ENCODE data around the gene CCS.
"Not testable (repeated sequence)": the region's sequence is repeated elsewhere in the genome, so short reads cannot be mapped to it uniquely, and the experiment has no call there.

The CCS gene, protein sequence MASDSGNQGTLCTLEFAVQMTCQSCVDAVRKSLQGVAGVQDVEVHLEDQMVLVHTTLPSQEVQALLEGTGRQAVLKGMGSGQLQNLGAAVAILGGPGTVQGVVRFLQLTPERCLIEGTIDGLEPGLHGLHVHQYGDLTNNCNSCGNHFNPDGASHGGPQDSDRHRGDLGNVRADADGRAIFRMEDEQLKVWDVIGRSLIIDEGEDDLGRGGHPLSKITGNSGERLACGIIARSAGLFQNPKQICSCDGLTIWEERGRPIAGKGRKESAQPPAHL

DNA sequence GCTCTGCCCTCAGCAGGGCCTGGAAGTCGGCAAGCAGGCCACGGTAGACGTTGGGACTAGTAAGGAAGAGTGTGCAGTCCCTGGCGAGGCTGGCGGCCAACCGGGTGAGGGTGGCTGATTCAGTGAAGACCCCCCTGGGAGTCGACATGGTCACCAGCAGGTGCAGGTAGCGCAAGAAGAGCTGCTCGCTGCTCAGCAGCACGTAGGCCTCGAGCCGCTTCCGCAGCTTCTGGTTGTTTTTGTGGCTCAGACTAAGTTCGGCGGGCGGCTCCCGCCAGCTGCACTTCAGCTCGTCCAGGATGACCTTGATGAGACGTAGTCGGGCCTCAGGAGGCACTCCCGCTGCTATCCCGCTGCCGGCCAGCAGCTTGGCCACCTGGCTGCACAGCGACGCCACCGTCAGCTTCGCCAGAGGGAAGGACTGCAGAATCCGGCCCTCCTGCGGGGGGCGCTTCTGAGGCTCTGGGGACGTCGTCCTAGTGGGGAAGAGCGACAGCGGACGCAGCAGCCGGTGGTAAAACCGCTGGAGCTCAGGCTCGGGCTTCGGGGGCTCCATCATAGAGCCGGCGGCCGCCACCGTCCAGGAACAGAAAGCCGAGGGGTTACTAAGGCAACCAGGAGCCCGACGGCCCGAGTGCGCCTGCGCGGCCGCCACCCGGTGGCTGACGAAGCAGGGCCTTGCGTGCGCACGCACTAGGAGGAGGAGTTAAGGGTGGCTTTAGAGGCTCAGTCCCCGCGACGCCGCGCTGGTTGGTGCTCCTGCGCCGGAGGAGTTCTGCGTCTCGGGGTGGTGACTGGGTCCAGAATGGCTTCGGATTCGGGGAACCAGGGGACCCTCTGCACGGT lies at the start of gene CCS, which contains the start of gene CCDC87:
Gene CCS (plus strand): TSS at position 729 of the 846 bp plus-strand sequence. CDS start 77 bp downstream, at position 806.
Gene CCDC87 (minus strand): TSS at position 607 of the 846 bp plus-strand sequence. CDS start 48 bp downstream, at position 559.
- DNase-seq, result peak; percentile 93

DNA sequence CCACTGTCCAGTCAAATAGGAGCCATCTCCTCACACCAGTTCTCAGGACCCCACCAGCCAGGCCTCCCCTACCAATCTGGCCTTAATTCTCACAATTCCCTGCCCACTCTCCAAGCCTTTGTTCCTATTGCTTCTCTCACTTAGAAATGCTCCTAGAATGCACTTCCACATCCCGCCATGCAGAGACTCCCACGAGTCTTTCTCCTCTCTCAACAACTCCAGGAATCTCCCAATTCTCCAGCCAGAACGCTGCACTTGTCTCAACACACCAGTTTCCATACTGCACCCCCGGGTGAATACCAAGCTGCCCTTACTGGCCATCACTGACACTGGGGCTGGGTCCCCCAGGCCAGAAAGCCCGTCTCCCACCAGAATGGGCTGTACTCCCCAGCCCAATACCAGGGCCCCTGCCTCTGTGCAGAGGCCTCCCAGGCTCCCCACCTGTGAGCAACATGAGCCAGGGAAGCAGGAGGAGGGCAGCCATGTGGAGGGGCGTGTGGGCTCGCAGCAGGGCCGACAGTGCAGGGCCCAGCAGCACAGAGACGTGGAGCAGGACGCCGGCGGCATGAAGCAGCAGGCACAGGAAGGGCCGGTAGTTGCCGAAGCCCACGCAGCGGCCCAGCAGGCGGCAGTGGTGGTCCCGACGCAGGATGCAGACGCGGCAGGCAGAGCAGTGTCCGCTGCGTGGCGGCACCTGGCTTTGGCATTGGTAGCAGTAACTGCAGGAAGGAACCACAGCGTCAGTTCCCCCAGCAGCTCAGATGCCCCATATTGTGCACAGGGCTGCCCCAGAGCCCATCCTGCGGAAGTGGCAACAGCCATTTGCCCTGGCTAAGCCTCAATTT lies 49.5 kb upstream of the CCS start:
- DNase-seq, result no peak

DNA sequence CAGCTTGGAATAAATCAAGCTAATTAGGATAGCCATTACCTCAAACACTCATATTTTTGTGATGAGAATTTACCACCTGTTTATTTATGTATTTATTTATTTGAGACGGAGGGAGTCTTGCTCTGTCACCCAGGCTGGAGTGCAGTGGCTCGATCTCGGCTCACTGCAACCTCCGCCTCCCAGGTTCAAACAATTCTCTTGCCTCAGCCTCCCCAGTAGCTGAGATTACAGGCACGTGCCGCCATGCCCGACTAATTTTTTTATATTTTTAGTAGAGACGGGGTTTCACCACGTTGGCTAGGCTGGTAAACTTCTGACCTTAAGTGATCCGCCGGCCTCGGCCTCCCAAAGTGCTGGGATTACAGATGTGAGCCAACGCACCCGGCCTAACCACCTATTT lies 48.0 kb upstream of the CCS start:
- not testable (repeated sequence) for DNase-seq

DNA sequence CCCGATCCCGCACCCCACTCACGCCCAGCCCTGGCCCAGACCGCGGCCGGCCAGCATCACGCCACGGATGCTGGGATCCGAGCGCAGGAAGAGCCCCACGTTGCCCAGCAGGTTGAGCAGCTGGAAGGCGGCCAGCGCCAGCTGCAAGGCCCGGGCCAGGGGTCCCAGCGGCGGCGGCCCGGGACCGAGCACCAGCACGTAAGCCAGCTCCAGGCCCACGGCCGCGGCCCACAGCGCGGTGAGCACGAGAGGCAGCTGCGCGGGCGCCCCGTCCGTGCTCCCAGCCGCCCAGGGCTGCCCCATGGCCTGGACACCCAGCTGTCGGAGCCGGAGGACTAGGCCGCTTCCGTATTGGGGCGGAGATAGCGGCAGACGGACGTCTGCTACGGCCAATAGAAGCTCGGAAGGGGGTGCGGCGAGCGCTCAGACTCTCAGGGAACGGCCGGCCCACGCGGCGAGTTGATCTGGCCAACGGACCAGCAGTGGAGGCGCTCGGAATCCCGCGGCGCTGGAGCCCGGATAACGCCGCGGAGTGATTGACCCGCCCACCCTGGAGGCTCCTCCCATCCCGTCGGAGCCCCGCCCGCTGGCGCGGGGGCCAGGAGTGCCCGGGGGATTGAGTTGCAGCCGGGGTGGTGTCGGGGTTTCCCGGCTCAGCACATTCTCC lies 47.2 kb upstream of the CCS start, which contains the start of gene ZDHHC24:
Gene ZDHHC24 (minus strand): TSS at position 348 of the 667 bp plus-strand sequence. CDS start 45 bp downstream, at position 303.
- peak; percentile 79 for DNase-seq

DNA sequence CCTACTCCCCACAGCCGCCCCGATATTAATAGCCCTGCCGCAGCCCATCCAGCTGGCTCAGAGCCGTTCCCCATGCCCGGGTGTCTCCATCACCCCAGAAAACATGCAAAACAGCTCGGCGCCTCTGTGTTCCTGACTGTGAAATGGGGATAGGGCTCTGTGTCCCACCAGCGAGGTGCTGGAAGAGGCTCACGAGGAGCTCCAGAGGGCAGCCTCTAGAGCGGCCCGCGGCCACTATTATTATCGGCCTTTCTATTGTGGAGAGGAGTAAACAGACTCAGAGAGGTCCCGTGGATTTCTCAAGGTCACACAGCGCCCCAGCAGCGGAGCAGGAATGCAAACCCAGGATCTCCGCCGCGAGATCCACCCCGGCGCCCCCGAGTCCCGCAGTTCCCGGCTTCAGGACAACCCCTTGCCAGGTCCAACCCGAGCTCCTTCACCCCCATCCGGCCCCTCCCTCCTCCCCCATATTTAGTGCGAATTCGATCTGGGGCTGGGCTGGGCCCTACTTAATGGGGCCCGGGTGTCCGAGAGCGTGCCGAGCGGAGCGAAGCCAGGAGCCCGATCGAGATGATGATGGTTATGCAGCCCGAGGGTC lies 46.5 kb upstream of the CCS start, which contains the start of gene ACTN3:
Gene ACTN3 (plus strand): TSS at position 536 of the 598 bp plus-strand sequence. CDS start 35 bp downstream, at position 571.
- DNase-seq, result no peak

DNA sequence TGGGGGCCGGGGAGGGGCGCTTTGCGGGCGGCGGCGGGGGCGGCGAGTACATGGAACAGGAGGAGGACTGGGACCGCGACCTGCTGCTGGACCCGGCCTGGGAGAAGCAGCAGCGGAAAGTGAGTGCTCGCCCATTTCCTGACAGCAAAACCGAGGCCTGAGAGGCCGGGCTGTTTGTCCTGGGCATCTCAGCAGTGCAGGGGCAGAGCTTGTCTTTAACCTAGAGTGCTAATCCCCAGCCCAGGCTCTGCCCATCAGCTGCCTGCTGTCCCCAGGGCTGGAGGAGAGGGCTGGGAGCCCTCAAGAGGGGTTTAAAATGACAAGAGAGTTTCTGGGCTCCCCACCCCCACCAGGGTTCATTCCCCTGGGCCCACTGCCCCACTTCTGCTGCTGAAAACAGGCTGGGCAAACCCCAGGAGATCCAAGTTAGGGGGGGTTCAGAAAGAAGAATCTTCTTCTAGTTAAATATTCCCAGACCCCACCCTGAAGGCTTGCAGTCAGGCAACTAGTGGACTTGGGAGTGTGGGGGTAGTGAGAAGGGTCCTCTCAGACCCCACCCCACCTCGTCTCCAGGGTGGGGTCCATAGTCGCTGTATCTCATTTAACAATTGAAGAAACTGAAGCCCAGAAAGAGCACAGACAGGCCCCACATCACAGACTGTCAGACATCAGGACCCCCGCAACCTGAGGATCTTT lies 45.9 kb upstream of the CCS start:
- DNase-seq, result no peak

DNA sequence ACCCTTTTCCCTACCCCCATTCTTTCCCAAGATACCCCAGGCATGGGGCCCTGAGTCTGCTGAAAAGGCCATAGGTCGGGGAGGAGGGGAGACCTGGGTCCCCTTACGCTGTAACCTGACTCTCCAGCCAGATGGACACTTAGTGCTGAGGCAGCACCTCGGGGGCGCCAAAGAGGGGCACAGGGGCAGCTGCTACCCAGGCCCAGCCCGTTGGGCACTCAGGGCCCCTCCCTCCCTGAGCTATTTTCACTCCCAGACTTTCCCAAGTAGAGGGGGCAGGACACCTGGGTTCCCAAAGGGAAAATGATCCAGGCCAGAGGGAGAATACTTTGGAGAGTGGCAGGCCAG lies 45.3 kb upstream of the CCS start:
- DNase-seq, result no peak

DNA sequence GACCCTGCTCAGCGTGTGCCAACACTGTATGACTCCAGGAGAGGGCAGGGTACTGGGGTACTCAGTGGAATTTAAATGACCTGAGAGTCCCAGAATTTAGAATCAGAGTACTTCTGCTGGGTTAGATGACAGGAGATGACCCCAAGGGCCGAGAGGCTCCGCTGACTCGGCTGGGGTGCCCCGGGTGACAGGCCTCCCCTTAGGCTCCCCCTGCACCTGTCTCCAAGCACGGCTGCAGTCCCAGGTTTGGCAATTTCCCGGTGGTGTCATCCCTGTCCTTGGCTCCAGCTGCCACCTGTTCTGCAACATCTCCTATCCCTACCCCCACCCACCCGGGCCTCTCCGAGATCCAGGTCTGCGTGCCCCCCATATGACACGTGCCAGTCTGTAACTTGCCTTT lies 44.9 kb upstream of the CCS start:
- DNase-seq, result no peak

DNA sequence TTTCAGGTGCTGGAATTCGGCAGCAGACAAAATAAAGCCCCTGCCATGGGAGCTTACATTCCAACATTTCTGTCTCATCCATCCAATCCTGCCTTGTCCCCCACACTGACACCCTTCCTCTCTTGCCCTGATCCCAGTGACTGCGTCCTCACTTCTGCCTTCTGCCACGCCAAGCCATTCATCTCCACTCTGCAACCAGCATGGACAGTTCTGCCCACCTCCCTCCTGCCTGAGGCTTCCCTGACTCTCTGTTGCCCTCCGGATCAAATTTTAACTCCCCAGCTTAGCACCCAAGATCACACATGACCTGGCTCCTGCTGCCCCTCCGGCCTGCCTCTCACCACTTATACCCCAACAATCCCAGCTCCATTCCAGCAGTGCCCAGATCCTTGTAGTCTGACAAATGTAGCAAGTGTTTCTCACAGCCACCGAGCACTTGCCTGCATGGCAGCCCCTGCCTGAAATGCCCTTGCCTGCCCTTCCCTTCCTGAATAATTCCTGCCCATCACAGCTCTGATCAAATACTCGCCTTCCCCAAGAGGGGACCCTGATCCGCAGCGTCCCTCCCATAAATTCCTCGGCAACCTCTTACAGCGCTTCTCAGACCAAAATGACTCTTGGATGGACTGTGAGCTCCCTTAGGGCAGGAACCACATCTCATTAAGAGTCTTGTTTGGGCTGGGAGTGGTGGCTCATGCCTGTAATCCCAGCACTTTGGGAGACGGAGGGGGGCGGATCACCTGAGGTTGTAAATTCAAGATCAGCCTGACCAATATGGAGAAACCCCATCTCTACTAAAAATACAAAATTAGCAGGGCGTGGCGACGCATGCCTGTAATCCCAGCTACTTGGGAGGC lies 44.0 kb upstream of the CCS start:
- DNase-seq, result no peak

DNA sequence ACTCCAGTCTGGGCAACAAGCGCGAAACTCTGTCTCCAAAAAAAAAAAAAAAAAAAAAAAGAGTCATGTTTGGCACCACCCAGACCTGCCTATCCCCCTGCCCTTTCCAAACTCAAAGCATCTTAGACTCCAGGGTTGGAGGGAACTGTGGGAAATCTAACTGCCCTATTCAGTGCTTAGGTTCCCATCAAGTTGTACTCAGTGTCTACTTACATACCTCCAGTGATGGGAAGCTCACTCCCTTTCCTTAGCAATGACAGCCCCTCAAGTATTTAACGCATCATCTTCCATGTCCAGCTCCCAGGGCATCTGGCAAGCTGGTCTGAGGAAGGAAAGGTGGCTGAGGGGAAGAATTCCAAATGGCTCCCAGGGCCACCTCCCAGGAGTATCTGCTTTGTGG lies 43.3 kb upstream of the CCS start:
- DNase-seq, result no peak

DNA sequence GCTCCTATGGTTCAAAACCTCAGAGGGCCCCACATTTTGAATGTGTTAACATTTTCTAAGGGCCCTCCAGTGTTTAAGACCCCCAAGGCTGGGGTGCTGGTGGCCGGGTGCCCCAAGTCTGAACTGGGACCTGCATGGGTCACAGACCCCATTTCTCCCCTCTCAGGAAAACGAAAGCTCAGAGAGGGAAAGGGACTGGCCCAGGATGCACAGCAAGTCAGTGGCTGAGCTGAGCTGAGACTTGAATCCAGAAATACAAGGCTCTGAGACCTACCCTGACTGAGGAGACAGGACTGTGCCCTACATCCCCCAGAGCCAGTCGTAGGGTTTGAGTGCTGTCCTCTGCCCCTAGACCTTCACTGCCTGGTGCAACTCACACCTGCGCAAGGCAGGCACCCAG lies 42.1 kb upstream of the CCS start:
- DNase-seq, result no peak

DNA sequence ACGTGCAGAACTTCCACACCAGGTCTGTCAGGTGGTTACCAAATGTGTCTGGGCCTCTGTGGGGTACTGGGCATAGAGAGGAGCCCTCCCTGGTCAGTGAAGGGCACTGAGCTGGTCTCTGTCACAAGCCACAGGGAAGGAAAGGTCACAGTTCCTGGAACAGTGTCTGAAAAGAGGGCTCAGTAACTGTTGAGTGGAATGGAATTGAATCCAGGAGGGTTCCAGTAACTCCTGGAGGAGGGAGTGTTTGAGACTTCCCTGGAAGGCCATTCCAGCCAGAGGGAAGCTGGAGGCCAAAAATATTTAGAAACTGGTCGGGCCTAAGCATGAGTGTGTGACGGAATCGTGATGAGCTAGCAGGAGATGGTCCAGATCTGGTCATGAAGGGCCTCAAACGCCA lies 38.4 kb upstream of the CCS start:
- no peak for DNase-seq

DNA sequence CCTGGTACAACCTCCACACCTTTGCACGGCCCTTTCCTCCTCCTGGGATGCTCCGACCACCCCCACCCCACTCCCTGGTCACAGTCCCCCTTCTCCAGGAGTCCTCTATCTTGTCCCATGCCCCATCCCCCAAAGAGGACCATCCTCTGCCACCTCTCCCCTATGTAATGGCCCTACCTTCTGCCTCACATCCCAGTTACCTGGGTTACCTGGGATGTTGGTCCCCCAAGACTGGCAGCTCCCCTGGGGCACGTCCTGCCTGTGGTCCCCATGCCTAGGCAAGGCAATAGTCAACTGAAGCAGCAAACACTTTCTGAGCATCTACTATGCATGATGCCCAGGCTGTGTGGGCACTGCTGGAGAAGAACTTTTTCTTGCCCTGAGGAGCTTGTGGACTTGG lies 37.6 kb upstream of the CCS start:
- DNase-seq, result no peak

DNA sequence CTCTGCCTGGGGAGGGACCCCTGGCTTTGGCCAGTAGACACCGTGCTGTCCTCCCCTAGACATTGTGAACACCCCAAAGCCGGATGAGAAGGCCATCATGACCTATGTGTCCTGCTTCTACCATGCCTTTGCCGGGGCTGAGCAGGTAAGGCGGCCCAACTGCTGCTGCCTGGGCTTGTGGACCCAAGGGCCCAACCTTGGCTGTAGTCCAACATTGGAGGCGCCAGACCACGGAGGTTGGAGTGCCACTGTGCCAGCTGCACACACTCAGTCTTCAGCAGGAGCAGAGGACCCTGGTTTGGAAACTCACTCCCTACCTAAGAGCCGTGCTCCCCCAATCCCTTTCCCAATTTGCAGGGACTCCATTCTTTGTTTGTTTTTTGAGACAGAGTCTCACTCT lies 36.9 kb upstream of the CCS start:
- DNase-seq, result peak; percentile 85

DNA sequence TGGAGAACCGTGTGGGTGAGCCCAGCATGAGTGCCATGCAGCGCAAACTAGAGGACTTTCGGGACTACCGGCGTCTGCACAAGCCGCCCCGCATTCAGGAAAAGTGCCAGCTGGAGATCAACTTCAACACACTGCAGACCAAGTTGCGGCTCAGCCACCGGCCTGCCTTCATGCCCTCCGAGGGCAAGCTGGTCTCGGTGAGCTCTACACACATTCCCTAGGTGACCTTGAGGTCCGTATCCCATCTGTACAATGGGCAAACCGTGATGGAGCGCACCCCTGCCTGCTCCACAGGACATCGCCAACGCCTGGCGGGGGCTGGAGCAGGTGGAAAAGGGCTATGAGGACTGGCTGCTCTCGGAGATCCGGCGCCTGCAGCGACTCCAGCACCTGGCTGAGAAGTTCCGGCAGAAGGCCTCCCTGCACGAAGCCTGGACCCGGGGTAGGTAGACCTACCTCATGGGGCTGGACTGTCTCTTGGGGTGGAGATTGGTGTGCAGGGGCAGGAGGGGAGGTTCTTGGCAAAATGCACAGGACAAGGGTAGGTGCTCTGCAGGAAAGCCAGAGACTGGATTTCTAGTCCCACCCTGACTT lies 35.2 kb upstream of the CCS start:
- peak; percentile 7 for DNase-seq

DNA sequence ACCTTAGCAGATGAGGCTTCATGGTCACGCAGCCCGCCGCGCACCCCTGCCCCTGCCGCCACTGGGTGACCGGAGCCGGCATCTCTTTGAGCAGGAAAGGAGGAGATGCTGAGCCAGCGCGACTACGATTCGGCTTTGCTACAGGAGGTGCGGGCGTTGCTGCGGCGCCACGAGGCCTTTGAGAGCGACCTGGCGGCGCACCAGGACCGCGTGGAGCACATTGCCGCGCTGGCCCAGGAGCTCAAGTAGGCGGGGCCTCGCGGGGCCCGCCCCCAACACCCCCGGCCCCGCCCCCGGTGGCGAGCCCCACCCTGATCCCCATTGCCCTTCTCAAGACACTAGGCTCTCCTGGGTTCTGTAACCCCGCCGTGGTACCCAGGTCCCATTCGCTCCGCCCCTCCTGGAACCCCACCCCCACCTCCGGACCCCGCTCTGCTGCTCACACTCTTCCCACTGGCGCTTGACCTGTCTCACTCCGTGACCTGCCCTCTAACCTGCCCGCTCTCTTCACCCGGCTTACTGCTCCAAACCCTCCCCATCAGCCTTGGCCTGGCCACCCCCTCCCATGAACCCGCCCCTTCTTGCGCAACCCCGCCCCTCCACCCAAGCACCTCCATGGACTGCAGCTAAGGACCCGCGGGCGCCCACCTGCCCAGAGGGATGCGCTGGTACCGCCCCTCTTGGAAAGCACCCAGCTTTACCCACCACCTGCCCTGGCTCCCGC lies 33.7 kb upstream of the CCS start:
- DNase-seq, result no peak

DNA sequence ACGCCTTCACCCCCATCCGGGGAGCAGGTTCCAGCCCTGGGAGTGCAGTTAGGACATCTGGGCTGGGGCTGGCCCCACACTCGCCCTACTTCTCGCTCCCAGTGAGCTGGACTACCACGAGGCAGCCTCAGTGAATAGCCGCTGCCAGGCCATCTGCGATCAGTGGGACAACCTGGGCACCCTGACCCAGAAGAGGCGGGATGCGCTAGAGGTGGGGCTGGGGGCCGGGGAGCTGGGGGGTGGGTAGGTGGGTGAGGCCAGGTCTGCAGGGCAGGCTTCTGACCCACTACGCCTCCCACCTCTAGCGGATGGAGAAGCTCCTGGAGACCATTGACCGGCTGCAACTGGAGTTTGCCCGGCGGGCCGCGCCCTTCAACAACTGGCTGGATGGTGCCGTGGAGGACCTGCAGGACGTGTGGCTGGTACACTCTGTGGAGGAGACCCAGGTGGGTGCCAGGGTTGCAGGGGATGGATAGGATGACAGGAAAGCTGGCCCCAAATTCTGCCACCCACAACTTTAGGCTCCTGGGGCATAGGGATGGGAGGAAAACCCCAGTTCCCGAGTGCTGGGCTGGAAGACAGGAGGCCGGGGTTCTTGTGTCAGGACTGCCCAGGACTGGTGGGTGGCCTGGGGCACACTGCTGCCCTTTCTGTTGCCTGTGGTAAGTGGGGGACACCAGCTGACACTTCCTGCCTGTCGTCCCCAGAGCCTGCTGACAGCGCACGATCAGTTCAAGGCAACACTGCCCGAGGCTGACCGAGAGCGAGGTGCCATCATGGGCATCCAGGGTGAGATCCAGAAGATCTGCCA lies 32.9 kb upstream of the CCS start:
- no peak for DNase-seq

All from DMS79 treated with DMSO at 0.1 percent for 48 hours (cell line).